HepG2 (cell line): Measurements from ENCODE around the gene PSMD1. TPM values are rescaled to one million over a fixed set of nuclear protein-coding genes. Genes with fewer than 3 reads are reported as not detected.

Experiments
- AKAP8 ChIP-seq: sonication (generic); formaldehyde crosslinking; IDR thresholded peaks from 2 replicates; pipeline ENCODE4 v1.5.1; 2020; ENCODE audit warnings: mild to moderate bottlenecking, missing genetic modification reagents
- NFE2 ChIP-seq: sonication (generic); formaldehyde crosslinking; IDR thresholded peaks from 2 replicates; pipeline ENCODE4 v1.4.0; 2020; ENCODE audit warnings: missing genetic modification reagents
- NFIC ChIP-seq: IDR thresholded peaks from 2 replicates; pipeline ENCODE4 v1.6.1; 2012; ENCODE audit warnings: mild to moderate bottlenecking, low read length, inconsistent platforms
- NFKB2 ChIP-seq: sonication (generic); formaldehyde crosslinking; IDR thresholded peaks from 2 replicates; pipeline ENCODE4 v1.4.0; 2020; ENCODE audit warnings: missing genetic modification reagents, borderline replicate concordance
- PHF20 ChIP-seq: sonication (generic); formaldehyde crosslinking; IDR thresholded peaks from 2 replicates; pipeline ENCODE4 v1.5.0; 2020; ENCODE audit warnings: mild to moderate bottlenecking, missing genetic modification reagents
- SALL2 ChIP-seq: sonication (generic); formaldehyde crosslinking; IDR thresholded peaks from 2 replicates; pipeline ENCODE4 v1.8.1; 2023; ENCODE audit warnings: mild to moderate bottlenecking, missing genetic modification reagents, inconsistent platforms
- SRY ChIP-seq: sonication (generic); formaldehyde crosslinking; IDR thresholded peaks from 2 replicates; pipeline ENCODE4 v1.8.0; 2022; ENCODE audit warnings: mild to moderate bottlenecking, missing genetic modification reagents
- XBP1 ChIP-seq: sonication (generic); formaldehyde crosslinking; IDR thresholded peaks from 2 replicates; pipeline ENCODE4 v1.5.0; 2020; ENCODE audit warnings: missing genetic modification reagents
- ZFY ChIP-seq: sonication (generic); formaldehyde crosslinking; IDR thresholded peaks from 2 replicates; pipeline ENCODE4 v1.4.0; 2020; ENCODE audit warnings: missing genetic modification reagents
- ZNF552 ChIP-seq: sonication (generic); formaldehyde crosslinking; IDR thresholded peaks from 2 replicates; pipeline ENCODE4 v1.9.0; 2022; ENCODE audit warnings: missing genetic modification reagents, mild to moderate bottlenecking, borderline replicate concordance
- ZNF589 ChIP-seq: sonication (generic); formaldehyde crosslinking; conservative IDR thresholded peaks from 2 replicates; pipeline ENCODE4 v1.8.0; 2022; ENCODE audit warnings: mild to moderate bottlenecking, moderate library complexity, missing genetic modification reagents
- polyA plus RNA-seq, 8 experiments: library from polyadenylated mRNA; depleted of rRNA in 3 of 8; stranded (reverse) in 7 of 8; unstranded in 1 of 8; fragments of >200 nt; fragmentation: Illumina TruSeq in 4 of 8; extraction: Trizol in 4 of 8; gene quantifications; 2 replicates each; pipeline versions ENCODE4 v1.2.1 to v1.2.3, GENCODE V29; 2011 to 2016; ENCODE audit warnings: low read depth in 4 of 8, missing spikeins in 1 of 8, mixed read lengths in 1 of 8; ENCODE audit not compliant: insufficient read depth in 1 of 8
- total RNA-seq, 5 experiments: library from RNA; depleted of rRNA; stranded (reverse); fragments of >200 nt; fragmentation: Illumina TruSeq; extraction: Trizol; gene quantifications; 2 replicates each; pipeline ENCODE4 v1.2.3, GENCODE V29; 2016; ENCODE audit warnings: low read depth in 1 of 5
- TF ChIP-seq, protein P1 (sequence below): IDR thresholded peaks from 2 replicates; pipeline ENCODE4 v1.6.1; 2016; ENCODE audit warnings: low read depth, missing genetic modification reagents, missing compliant biosample characterization
- TF ChIP-seq, protein P2 (sequence below): sonication (generic); formaldehyde crosslinking; IDR thresholded peaks from 2 replicates; pipeline ENCODE4 v1.5.0; 2020; ENCODE audit warnings: missing genetic modification reagents
- TF ChIP-seq, protein P3 (sequence below): sonication (generic); formaldehyde crosslinking; IDR thresholded peaks from 2 replicates; pipeline ENCODE4 v1.4.0; 2020; ENCODE audit warnings: missing genetic modification reagents
- TF ChIP-seq, protein P4 (sequence below): sonication (generic); formaldehyde crosslinking; IDR thresholded peaks from 2 replicates; pipeline ENCODE4 v1.8.1; 2023; ENCODE audit warnings: mild to moderate bottlenecking, missing genetic modification reagents
- TF ChIP-seq, protein P5 (sequence below), 2 experiments: sonication (generic) in 1 of 2; formaldehyde crosslinking in 1 of 2; IDR thresholded peaks; 2 replicates each; pipeline versions ENCODE4 v1.4.0 to v1.6.1; 2016 to 2020; ENCODE audit warnings: borderline replicate concordance in 1 of 2, low read depth in 1 of 2, mild to moderate bottlenecking in 1 of 2, missing genetic modification reagents in 1 of 2

The PSMD1 gene
- total and polyA plus RNA-seq, 2 of the 13 experiments (the other 11 are each of a cell fraction or from before 2014, with no cell fraction given), result 136 to 191 TPM

DNA sequence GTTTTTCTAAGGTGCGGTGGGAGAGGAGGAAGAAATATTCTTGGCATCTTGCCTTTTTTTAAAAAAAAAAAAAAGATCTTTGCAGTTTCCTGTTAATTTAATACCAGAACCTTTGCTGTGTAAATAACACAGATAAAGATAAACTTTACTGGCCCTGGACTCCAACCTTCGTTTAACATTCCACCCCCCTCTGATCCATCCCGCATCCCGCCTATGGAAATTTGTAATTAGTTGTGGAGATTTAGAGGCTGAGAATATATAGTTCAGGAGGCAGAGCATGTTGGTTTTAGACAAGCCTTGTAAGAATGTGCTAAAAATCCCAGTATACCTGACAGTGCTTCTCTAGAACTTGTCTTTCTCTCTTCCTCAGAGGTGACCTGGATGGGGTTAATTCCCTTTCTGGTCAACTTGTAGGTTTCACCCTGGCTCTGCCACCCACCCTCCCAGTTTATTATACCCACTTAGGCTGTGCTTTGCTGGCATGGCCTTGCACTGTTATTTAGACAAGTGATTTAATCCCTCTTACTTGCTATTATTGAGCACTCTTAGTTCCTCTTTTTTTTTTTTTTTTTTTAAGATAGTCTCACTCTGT lies 22.3 kb upstream of the PSMD1 start (continued):
- TF ChIP-seq, protein P1, sequence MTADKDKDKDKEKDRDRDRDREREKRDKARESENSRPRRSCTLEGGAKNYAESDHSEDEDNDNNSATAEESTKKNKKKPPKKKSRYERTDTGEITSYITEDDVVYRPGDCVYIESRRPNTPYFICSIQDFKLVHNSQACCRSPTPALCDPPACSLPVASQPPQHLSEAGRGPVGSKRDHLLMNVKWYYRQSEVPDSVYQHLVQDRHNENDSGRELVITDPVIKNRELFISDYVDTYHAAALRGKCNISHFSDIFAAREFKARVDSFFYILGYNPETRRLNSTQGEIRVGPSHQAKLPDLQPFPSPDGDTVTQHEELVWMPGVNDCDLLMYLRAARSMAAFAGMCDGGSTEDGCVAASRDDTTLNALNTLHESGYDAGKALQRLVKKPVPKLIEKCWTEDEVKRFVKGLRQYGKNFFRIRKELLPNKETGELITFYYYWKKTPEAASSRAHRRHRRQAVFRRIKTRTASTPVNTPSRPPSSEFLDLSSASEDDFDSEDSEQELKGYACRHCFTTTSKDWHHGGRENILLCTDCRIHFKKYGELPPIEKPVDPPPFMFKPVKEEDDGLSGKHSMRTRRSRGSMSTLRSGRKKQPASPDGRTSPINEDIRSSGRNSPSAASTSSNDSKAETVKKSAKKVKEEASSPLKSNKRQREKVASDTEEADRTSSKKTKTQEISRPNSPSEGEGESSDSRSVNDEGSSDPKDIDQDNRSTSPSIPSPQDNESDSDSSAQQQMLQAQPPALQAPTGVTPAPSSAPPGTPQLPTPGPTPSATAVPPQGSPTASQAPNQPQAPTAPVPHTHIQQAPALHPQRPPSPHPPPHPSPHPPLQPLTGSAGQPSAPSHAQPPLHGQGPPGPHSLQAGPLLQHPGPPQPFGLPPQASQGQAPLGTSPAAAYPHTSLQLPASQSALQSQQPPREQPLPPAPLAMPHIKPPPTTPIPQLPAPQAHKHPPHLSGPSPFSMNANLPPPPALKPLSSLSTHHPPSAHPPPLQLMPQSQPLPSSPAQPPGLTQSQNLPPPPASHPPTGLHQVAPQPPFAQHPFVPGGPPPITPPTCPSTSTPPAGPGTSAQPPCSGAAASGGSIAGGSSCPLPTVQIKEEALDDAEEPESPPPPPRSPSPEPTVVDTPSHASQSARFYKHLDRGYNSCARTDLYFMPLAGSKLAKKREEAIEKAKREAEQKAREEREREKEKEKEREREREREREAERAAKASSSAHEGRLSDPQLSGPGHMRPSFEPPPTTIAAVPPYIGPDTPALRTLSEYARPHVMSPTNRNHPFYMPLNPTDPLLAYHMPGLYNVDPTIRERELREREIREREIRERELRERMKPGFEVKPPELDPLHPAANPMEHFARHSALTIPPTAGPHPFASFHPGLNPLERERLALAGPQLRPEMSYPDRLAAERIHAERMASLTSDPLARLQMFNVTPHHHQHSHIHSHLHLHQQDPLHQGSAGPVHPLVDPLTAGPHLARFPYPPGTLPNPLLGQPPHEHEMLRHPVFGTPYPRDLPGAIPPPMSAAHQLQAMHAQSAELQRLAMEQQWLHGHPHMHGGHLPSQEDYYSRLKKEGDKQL (CRISPR knock-in tag), result no peak
- TF ChIP-seq, protein P2, sequence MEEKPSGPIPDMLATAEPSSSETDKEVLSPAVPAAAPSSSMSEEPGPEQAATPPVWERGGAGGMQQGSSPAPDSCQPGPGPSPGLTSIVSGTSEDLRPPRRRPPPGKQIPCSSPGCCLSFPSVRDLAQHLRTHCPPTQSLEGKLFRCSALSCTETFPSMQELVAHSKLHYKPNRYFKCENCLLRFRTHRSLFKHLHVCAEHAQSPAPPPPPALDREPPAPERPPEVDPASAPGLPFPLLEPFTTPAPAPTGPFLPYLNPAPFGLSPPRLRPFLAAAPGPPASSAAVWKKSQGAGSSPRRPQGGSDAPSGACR, result no peak
- TF ChIP-seq NFIC (peak; percentile 83; the same call in 1 of the 2 replicates), ZFY (CRISPR knock-in tag) (no peak), ZNF552 (no peak), NFKB2 (no peak), SALL2 (CRISPR knock-in tag) (no peak), ZNF589 (CRISPR knock-in tag) (no peak), SRY (CRISPR knock-in tag) (no peak; the same call in 1 of the 2 replicates), XBP1 (CRISPR knock-in tag) (no peak), AKAP8 (CRISPR knock-in tag) (no peak), PHF20 (CRISPR knock-in tag) (no peak), NFE2 (CRISPR knock-in tag) (no peak)
- TF ChIP-seq, protein P3, sequence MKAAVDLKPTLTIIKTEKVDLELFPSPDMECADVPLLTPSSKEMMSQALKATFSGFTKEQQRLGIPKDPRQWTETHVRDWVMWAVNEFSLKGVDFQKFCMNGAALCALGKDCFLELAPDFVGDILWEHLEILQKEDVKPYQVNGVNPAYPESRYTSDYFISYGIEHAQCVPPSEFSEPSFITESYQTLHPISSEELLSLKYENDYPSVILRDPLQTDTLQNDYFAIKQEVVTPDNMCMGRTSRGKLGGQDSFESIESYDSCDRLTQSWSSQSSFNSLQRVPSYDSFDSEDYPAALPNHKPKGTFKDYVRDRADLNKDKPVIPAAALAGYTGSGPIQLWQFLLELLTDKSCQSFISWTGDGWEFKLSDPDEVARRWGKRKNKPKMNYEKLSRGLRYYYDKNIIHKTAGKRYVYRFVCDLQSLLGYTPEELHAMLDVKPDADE (CRISPR knock-in tag), result no peak
- TF ChIP-seq, protein P4, sequence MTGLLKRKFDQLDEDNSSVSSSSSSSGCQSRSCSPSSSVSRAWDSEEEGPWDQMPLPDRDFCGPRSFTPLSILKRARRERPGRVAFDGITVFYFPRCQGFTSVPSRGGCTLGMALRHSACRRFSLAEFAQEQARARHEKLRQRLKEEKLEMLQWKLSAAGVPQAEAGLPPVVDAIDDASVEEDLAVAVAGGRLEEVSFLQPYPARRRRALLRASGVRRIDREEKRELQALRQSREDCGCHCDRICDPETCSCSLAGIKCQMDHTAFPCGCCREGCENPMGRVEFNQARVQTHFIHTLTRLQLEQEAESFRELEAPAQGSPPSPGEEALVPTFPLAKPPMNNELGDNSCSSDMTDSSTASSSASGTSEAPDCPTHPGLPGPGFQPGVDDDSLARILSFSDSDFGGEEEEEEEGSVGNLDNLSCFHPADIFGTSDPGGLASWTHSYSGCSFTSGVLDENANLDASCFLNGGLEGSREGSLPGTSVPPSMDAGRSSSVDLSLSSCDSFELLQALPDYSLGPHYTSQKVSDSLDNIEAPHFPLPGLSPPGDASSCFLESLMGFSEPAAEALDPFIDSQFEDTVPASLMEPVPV (CRISPR knock-in tag), result no peak
- TF ChIP-seq, protein P5, sequence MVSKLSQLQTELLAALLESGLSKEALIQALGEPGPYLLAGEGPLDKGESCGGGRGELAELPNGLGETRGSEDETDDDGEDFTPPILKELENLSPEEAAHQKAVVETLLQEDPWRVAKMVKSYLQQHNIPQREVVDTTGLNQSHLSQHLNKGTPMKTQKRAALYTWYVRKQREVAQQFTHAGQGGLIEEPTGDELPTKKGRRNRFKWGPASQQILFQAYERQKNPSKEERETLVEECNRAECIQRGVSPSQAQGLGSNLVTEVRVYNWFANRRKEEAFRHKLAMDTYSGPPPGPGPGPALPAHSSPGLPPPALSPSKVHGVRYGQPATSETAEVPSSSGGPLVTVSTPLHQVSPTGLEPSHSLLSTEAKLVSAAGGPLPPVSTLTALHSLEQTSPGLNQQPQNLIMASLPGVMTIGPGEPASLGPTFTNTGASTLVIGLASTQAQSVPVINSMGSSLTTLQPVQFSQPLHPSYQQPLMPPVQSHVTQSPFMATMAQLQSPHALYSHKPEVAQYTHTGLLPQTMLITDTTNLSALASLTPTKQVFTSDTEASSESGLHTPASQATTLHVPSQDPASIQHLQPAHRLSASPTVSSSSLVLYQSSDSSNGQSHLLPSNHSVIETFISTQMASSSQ (IDR thresholded peaks at IDR 0.05; ENCODE audit: low read depth), result no peak
- TF ChIP-seq, protein P5 (CRISPR knock-in tag; IDR thresholded peaks at IDR 0.05; ENCODE audit: borderline replicate concordance), result no peak
